Fibroblast of skin of left quadriceps (primary cell): ENCODE measurements around the gene MRPL49.
A peak's percentile ranks its signal among the peaks of the same experiment; 100 is the strongest.

Source experiments
- DNase-seq, 2 experiments: peaks; one replicate each; pipeline ENCODE4 v3.0.0-alpha.2; 2013; ENCODE audit warnings: low read depth in 2 of 2

The MRPL49 gene

GRCh38 chr11:65121865-65122696 is at the start of gene MRPL49, which contains the start of gene FAU:
MRPL49 (plus strand) TSS chr11:65122321; CDS start chr11:65122347, 26 bp downstream.
FAU (minus strand) TSS chr11:65122134; CDS start chr11:65121813, 321 bp downstream.
- peak; percentile 85 for DNase-seq

DNA sequence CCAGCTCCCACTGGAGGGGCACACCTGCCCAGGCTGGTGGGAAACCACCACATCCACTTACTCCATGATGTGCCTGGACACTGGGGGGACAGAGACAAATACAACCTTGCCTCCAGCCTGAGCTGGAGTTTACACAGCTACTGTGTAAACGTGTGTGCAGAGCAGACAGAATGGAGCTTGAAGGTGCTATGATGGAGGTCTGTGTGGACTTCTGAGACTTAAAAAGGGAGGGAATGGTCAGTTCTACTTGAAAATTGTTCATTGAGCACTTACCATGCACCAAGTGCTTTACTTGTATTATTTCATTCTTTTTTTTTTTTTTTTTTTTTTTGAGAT is 49.5 kb upstream of the MRPL49 start:
- no peak for DNase-seq

GRCh38 chr11:65077451-65077850 is 44.7 kb upstream of the MRPL49 start:
- no peak for DNase-seq

DNA sequence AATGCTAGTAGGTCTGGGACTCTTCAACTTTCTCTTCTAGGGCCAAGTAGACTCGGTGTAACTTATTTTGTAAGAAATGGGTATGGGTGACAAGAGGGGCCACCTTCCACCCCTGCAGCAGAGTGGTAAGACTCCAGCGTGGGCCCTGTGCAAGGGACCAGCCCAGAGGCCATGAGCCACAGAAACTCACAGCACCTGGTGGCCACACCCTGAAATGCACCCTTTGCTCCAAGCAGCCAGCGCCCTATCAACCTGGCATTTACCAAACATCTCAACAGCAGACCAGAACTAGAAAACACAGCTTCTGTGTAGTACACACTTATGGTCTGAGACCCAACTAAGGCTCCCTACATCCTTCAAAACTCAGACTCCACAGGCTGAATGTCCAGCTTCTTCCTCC is 44.0 kb upstream of the MRPL49 start:
- no peak for DNase-seq

DNA sequence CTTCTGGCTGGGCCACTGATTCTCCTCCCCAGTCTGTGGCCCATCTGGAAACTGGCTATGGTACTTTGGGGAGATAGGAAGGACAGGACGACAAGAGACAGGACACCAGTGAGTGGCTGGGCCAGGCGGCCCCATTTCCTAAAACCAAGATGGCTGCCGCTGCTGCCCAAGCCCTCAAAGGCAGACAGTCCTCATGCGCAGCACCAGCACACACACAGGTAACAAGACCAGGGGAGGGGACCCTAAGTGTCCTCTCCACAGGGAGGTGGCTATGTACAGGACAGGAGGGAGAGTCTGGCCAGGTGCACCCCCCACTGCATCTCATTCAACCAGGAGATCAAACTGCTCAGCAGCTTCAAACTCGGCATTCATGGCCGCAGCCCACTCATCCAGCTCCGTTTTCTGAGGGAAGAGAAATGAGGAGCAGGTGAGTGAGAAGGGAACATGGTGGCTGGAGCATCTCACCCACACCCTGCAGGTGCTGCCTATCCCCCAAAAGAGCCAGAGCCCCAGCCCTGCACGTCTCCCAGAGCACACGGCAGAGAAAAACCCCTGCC is 43.3 kb upstream of the MRPL49 start:
- no peak for DNase-seq

DNA sequence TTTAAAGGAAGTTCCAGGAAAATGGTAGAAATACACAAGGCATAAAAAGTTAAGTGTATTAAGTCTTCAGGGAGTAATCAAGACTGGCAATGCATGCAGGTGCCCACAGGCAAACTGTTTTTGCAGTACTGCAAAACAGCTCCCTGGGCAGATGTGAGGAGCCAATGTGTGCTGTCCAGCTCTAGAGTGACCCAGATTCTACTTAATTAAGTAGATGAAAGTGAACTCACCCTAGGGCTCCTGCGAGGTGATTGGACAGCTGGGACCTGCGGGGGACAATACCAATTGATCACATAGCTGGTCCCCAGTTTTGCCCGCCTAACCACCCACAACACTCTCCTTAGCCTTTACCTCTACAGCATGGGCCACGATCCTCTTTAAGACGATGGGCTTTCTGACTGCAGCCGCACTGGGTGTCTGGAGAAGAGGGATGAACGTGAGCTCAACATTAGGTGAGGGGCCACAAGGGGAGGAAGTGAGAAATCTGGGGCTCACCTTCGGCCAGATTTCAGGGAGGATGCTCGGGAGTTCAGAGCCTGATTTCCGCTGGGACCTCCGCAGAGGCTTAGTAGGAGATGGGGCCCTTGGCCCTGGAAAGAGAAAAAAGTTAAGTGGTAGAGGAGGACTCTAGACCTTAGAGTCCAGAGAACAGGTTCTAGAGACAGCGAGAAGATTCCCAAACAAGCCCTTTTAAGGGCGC is 38.8 kb upstream of the MRPL49 start:
- no peak for DNase-seq

GRCh38 chr11:65083834-65084597 is 38.1 kb upstream of the MRPL49 start, which contains the start of the genes CDCA5 and ZFPL1:
CDCA5 (minus strand) TSS chr11:65084040; CDS start chr11:65083978, 62 bp downstream.
ZFPL1 (plus strand) TSS chr11:65084222; CDS start chr11:65084699, 477 bp downstream.
- DNase-seq = peak; percentile 91 to 92

GRCh38 chr11:65084598-65085375 is 37.3 kb upstream of the MRPL49 start:
- DNase-seq = no peak

DNA sequence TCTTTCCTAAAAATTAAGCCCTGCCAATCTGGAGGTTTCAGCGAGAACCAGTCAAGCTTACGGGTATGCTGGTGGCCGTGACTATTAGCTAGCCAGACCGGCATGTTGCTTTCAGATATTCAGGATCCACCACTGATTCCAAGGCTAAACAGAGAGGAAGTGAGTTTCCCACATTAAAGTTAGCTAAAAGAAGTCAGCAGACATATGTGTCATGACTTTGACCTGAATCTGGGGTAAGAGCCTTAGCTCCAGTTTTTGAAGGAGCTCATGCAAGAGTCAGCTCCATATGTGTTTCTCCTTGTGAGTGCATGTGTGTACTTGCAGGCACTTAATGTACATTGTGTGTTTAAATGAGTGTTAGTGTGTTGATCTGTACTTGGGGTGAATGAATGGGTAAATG is 36.7 kb upstream of the MRPL49 start:
- no peak for DNase-seq

DNA sequence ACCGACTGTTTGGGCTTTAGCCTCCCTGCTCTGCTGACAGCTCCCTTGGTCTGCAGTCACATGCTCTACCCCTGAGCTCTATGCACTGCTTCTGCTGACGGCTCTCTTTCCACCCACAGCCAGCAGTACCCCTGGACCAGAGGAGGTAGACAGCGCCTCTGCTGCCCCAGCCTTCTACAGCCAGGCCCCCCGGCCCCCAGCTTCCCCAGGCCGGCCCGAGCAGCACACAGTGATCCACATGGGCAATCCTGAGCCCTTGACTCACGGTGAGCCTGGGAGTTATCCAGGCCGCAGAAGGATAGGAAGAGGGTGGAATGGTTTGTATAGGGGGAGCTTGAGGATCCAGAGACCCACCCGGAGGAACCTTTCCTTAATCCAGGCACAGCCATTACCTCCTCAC is 35.3 kb upstream of the MRPL49 start:
- DNase-seq = no peak

DNA sequence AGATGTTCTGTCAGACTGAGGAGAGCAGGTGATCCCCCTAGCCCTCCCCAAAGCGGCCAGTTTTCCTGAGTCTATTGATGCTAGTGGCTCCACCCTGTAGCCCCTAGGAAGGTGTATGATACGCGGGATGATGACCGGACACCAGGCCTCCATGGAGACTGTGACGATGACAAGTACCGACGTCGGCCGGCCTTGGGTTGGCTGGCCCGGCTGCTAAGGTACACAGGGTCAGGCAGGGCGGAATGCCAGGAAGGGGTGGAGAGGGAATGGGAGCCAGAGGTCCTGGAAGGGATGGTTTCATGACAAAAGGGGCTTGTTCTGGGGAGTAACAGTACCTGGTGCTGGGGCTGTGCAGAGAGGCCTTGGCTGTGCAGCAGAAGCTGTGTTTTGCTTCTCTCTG is 34.9 kb upstream of the MRPL49 start:
- no peak for DNase-seq

DNA sequence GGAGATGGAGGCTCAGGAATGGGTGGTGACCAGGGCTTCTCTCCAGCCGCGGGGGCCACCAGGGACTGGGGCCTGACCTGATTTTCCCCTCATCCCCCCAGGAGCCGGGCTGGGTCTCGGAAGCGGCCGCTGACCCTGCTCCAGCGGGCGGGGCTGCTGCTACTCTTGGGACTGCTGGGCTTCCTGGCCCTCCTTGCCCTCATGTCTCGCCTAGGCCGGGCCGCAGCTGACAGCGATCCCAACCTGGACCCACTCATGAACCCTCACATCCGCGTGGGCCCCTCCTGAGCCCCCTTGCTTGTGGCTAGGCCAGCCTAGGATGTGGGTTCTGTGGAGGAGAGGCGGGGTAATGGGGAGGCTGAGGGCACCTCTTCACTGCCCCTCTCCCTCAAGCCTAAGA is 34.3 kb upstream of the MRPL49 start:
- no peak for DNase-seq

DNA sequence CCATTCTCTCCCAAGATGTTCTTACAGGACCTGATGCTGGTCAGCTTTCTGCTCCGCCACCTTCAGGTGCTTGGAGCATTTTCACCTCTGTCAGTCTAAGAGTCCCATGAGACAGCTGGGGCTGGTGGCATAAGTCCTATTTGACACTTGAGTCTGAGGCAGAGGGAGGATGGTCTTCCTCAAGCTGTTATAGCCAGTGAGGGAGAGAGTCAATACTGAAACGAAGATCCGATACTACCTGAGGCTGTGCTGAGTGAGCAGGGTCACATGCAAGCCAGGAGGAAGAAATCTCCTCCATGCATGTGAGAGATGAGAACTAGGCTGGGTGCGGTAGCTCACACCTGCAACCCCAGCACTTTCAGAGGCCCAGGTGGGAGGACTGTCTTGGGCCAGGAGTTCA is 32.5 kb upstream of the MRPL49 start:
- no peak for DNase-seq

DNA sequence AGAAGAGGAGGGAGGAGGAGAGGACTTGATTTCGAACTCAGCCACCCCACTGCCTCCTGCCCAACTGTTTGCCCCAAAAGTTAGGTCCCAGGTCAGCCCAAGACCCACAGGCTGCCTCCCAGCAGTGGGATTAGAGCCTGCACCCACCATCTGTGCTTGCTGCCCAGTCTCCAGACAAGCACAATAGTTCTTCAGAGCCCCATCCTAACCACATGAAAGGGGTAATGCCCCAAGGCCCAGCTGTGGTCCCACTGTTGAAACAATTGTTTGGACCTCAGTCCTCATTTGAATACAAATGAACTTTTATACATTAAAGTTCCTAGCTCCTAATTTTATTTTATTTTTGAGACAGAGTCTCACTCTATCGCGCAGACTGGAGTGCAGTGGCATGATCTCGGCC is 31.5 kb upstream of the MRPL49 start:
- no peak for DNase-seq

DNA sequence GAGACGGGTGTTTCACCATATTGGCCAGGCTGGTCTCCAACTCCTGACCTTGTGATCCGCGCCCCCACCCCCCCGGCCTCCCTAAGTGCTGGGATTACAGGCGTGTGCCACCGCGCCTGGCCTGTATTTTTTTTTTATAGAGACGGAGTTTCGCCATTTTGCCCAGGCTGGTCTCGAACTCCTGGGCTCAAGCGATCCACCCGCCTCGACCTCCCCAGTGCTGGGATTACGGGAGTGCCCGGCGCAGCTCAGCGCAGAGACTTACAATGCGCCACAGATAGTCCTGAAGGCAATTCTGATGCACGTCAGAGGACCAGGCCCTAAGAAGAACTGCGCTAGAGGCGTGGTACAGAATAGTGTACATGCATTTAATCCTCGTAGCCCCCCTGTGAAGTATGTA is 26.7 kb upstream of the MRPL49 start:
- DNase-seq = no peak

- peak; percentile 79 to 82 for DNase-seq
These were observed 25.9 kb upstream of the MRPL49 start, which contains the start of gene VPS51 for GRCh38 chr11:65095974-65096806. VPS51 (plus strand) TSS chr11:65096214; CDS start chr11:65096251, 37 bp downstream.

DNA sequence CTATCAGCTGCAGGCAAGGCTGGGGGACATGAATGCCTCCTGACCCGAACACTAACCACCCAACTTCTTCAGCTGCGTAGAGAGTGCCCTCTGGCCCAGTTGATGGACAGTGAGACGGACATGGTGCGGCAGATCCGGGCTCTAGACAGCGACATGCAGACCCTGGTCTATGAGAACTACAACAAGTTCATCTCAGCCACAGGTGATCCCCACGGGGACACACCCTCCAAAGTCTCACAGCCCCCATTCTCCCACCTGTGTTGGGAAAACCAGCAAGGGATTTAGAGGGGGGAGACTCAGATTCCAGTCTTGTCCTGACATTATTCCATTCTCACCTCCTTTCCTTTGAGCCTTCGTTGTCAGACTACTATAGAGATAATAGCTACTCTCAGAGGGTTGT is 25.2 kb upstream of the MRPL49 start:
- DNase-seq = no peak

DNA sequence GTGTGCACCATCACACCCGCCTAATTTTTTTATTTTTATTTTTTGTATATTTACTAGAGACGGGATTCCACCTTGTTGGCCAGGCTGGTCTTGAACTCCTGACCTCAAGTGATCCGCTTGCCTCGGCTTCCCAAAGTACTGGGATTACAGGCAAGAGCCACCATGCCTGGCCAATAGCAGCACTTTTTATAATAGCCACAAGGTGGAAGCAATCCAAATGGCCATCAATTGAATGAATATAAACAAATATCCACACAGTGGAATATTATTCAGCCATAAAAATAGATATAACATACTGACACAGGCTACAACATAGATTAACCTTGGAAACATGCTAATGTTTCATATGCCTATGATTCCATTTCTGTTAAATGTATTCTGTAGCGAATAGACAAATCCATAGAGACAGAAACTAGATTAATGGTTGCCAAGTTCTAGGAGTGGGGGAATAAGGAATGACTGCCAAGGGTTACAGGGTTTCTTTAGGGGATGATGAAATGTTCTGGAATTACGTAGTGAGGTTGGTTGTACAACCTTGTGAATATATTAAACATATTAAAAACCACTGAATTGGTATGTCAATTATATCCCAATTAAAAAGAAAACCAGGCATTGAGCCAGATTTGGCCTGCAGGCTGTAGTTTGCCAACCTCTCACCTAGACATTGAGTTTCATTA is 21.3 kb upstream of the MRPL49 start:
- DNase-seq = no peak
